ENCODE measurements around the gene ACLY.

DNA sequence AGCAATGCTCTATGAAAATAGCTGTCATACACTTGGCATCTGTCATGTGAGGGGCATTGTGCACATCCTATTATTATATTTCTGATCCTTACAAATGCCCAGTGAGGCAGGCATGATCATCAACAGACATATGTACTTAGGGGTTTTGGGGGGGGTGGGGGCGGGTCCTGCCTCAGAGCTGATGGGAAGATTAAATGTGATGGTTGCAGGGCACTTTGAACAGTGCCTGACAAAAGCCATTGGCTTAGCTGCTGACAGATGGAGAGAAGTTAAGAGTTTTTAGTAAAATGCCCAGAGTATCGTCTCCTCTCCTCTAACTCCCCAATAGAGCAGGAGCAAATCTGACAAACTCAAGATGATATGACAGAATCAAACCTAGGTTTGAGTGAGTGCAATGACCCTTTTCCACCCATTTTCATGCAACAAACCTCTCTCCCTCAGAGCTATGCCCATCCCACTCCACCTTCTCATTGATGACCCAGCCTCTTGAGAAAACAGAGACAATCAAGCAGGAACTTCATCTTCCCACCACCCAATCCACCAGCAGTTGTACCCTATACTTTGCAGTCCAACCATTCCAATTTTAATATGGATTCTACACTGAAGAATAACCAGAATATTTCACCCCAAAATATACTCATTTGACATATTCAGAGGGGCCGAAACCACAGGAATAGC, 58.4 kb downstream of the ACLY start:
- TF ChIP-seq EZH2 (IDR thresholded peaks at IDR 0.05; ENCODE audit: borderline replicate concordance) = no peak
- TF ChIP-seq EZH2phosphoT487 (IDR thresholded peaks at IDR 0.05; ENCODE audit: low read depth, severe bottlenecking, unreplicated experiment) = no peak
